ENCODE data around the gene MEGF10. TPM values are rescaled to one million over a fixed set of nuclear protein-coding genes. Genes with fewer than 3 reads are reported as not detected.
A peak's percentile ranks its signal among the peaks of the same experiment; 100 is the strongest.
"Not testable (repeated sequence)": the region's sequence is repeated elsewhere in the genome, so short reads cannot be mapped to it uniquely, and the experiment has no call there.

Gene MEGF10
- total RNA-seq (2014; rRNA removed; shearing (Covaris generic)) = 0.02 TPM in 1 of 2 replicates, not detected in the other
- polyA plus RNA-seq (2014; cell fraction: nucleus; rRNA removed) = not detected in 2 replicates

GRCh38 chr5:127290019-127290945 is at the start of gene MEGF10:
TSS of gene MEGF10 (plus strand) at chr5:127290796. CDS start at chr5:127331309, 40,513 bp downstream.
- DNase-seq (ENCODE audit: extremely low read depth, low read depth) = peak; percentile 7

DNA sequence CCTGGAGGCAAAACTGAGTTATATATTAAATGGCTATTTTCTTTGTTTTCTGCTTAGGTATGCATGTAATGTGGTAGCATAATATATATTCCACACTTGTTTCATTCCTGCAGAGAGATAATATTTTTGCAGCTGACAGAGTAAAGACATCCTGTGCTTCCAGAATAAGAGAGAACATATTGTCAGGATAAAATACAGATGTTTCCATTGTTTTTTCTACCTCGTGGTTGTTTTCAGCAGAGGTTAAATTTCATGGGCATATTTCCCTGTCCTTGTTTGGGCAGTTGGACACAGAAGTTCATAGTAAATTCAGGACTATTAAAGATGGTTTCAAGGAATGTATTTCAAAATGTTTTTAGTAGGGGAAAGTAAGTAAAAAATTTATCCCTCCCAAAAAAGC is 47.6 kb upstream of the MEGF10 start:
- no peak for DNase-seq (ENCODE audit: extremely low read depth, low read depth)

- DNase-seq (ENCODE audit: extremely low read depth, low read depth) = no peak
Observed at GRCh38 chr5:127254729-127255284, 35.8 kb upstream of the MEGF10 start.

- DNase-seq (ENCODE audit: extremely low read depth, low read depth) = no peak
Observed at GRCh38 chr5:127256886-127257597, 33.6 kb upstream of the MEGF10 start.

GRCh38 chr5:127260686-127261085 is 29.9 kb upstream of the MEGF10 start:
- no peak for DNase-seq (ENCODE audit: extremely low read depth, low read depth)

GRCh38 chr5:127265473-127265872 is 25.1 kb upstream of the MEGF10 start:
- not testable (repeated sequence) for DNase-seq (ENCODE audit: extremely low read depth, low read depth)

DNA sequence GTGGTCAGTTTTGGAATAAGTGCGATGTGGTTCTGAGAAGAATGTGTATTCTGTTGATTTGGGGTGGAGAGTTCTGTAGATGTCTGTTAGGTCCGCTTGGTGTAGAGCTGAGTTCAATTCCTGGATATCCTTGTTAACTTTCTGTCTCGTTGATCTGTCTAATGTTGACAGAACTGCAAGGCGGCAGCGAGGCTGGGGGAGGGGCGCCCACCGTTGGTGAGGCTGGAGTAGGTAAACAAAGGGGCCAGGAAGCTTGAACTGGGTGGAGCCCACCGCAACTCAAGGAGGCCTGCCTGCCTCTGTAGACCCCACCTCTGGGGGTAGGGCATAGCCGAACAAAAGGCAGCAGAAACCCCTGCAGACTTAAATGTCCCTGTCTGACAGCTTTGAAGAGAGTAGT is 22.3 kb upstream of the MEGF10 start:
- not testable (repeated sequence) for DNase-seq (ENCODE audit: extremely low read depth, low read depth)

- not testable (repeated sequence) for DNase-seq (ENCODE audit: extremely low read depth, low read depth)
Observed at GRCh38 chr5:127270713-127271112, 19.9 kb upstream of the MEGF10 start.

- no peak for DNase-seq (ENCODE audit: extremely low read depth, low read depth)
Observed at GRCh38 chr5:127275641-127276193, 14.9 kb upstream of the MEGF10 start.

DNA sequence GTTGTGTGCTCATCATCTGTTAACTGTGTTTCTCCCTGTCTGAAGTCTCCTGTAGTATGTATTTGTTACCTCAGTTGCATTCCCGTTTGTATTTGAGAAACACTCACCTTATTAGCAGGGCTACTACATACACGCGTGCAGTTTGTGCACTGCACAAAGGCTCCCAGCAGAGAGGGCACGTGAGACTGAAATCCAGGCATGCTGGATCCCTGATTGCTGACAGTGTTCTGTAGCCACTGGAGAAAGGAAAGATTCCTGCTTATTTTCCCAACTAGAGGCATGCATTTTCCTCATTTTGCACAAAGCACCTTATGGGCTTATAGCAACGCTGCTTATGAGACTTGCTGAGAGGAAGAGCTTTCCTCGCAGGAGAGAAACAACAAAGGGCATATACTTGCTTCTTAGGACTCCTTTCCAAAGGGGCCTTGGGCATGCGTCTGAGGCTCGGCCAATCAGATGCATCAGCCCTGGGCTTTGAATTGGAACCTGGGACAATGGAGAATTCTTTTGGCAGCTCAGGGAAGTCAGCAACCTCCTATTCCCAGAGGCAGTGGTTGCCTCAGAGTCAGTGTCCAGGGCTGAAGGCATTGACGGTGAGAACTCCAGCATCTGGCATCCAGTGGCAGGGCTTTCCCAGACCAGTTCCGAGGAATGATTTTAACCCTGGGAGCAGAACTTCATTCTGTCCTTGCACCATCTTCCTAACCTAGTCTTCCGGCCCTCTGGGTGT is 9.9 kb upstream of the MEGF10 start:
- DNase-seq (ENCODE audit: extremely low read depth, low read depth) = no peak

- DNase-seq (ENCODE audit: extremely low read depth, low read depth) = no peak
Observed at GRCh38 chr5:127281609-127282008, 9.0 kb upstream of the MEGF10 start.

DNA sequence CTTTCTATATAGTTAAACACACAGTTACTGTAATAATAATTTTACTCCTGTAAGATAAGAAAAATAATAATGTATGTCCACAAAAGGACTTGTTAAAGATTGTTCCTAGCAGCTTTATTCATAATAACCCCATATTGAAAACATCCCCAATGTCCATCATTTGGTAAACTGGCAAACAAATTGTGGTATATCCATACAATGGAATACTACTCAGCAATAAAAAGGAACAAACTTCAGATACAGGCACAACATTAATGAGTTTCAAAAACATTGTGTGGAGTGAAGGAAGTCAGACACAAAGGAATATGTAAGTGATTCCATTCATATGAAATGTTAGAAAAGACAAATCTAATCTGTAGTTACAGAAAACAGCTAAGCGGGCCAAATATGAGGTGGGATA is 1.9 kb upstream of the MEGF10 start:
- no peak for DNase-seq (ENCODE audit: extremely low read depth, low read depth)

DNA sequence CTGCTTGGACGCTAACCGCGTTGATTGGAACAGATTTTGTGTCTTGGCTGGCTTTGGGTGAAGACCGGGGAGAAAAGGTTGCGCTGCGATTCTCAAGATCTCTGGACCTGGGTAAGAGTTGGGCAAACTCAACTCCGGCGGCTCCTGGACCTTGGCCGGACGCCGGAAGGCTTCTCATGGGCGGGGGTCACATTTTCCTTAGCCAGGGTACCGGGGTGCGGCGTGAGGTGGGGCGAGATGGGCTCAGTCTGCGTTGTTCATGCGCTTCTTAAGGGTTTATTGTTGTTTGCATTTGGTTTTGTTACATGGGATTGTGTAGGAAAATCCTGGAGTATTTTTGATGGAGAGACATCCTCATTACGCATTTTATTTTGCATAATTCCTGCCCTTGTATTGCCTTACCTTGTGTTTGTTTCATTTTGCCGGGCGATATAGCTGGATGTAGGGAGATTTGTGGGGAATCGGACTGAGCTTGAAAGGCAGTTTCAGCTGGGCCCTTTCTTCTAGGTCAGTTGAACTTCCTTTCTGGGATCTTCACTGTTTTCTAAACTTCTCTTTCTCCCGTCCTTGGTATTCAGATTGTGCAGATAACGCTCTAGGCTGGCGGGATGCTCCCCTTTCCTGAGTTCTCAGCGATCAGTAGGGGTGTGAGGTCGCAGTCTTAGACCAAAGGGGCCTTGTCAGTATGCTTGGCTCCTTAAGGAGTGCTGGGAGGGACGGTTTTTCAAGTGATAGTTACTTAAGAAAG is 524 bp downstream of the MEGF10 start:
- DNase-seq (ENCODE audit: extremely low read depth, low read depth) = no peak

DNA sequence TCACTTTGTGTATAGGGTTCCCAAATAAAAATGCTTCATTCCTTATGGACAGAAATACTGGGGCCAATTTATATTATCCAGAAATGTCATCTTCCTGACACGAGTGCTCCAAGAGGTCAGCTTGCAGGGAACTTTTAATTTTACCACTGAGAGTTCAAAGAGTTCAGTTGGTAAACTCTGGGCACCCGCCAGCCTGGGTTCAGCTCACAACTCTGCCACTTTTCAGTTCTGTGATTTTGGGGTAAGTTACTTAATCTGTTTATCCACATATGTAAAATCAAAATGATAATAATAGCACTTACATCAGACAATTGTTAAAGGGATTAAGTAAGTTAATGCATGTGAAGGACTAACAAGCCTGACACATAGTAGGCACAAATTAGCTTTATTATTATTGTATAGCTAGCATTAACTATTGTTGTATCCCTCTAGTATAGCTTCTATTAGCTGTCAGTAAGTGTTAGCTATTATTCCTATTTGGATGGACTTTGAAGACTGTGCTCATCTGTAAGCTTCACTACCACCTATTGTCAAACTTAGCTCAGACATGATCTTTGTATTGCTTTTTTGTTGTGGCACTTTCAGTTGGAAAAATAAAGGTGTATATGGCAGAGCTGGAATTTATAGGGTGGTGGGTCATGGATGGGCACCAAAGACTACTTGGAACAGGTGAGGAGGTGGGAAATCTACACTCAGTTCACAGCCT is 1.6 kb downstream of the MEGF10 start:
- DNase-seq (ENCODE audit: extremely low read depth, low read depth) = no peak

GRCh38 chr5:127293373-127293772 is 2.8 kb downstream of the MEGF10 start:
- DNase-seq (ENCODE audit: extremely low read depth, low read depth) = no peak

DNA sequence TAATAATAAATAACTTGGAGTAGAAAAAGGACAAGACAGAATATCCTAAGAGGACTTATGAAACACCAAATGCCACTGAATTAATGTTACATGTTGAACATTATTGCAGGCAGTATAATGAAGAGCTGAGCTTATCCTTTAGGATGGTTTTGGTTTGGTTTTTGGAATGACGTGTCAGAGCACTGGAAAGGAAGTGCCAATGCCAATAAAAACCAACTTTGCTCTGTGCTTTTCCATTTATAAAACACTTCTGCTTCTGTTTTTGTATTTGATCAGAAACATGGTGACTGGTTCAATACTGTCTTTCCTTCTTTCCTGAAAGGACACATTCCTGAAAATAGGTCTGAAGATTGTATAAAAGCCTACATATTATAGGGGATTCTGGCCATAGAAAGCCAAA is 4.2 kb downstream of the MEGF10 start:
- no peak for DNase-seq (ENCODE audit: extremely low read depth, low read depth)

DNA sequence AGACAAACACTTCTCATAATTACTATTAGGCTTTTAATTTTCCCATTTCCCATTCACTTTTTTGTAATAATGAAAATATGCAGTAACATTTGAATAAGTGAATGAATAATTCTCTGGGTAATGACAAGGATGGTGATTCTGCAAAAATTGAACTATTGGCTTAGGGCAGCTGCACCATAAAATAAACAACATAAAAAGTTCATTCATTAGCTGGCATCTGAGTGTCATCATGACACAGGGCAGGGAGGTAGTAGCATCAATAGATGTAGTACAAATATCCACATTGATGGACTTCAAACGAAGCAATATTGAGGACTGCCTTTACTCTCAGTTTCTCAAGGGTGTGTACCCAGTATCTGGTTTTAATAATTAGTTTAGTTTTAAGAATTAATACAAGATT is 4.9 kb downstream of the MEGF10 start:
- no peak for DNase-seq (ENCODE audit: extremely low read depth, low read depth)

DNA sequence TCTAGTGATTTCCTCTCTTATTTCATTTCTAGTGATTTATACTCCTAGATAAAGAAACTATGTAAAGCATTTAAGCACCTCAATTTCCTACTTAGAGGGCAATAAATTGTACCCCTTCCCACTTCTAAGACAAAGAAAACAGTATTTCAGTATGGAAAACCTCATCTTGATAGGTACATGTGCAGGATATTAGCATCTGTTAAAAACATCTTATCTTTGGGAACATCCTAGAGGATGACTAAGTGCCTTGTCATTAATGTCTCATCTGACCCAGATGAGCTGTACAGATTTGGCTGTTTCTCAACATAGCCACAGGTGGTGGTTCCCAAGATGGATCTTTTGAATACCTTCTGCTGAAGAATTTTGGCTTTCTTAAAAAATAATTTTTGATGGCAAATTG is 5.7 kb downstream of the MEGF10 start:
- DNase-seq (ENCODE audit: extremely low read depth, low read depth) = no peak

DNA sequence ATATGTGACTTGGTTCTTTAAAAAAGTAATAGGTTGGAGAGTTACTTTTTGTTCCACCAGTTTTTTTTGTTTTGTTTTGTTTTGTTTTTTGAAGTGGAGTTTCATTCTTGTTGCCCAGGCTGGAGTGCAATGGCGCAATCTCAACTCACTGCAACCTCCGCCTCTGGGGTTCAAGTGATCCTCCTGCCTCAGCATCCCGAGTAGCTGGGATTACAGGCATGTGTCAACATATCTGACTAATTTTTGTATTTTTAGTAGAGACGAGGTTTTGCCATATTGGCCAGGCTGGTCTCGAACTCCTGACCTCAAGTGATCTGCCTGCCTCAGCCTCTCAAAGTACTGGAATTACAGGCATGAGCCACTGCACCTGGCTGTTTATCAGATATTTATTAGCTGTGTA is 6.3 kb downstream of the MEGF10 start:
- not testable (repeated sequence) for DNase-seq (ENCODE audit: extremely low read depth, low read depth)

Data from NCI-H460 (cell line).